Psoas muscle (tissue), 8 donors: ENCODE measurements around the gene OR6Y1. TPM values are rescaled to one million over a fixed set of nuclear protein-coding genes. Genes with fewer than 3 reads are reported as not detected.

Experiments used
- ATAC-seq, 4 donors: fragments of 200-7000 bp; cut with Tn5 transposase; one replicate each; pipeline ENCODE4 v1.9.1; 2020; ENCODE audit warnings: moderate library complexity in 3 of 4, mild to moderate bottlenecking in 2 of 4
- DNase-seq, 2 donors: peaks; one replicate each; pipeline ENCODE4 v3.0.0-alpha.2; 2020
- H3K27ac ChIP-seq: fragments of 200-600 bp; one replicate; pipeline ENCODE4 v1.8.0; 2022
- H3K27me3 ChIP-seq, 3 donors: fragments of 200-600 bp in 1 of 3; one replicate each; pipeline versions ENCODE4 v1.6.1 to v1.8.0; 2013 to 2022; ENCODE audit warnings: low read length in 2 of 3, mild to moderate bottlenecking in 2 of 3, moderate library complexity in 1 of 3; ENCODE audit not compliant: insufficient read depth in 3 of 3
- H3K36me3 ChIP-seq, 2 donors: fragments of 200-600 bp in 1 of 2; one replicate each; pipeline versions ENCODE4 v1.6.1 to v1.8.0; 2013 to 2022; ENCODE audit warnings: low read depth in 1 of 2, mild to moderate bottlenecking in 1 of 2, moderate library complexity in 1 of 2; ENCODE audit not compliant: insufficient read depth in 1 of 2
- H3K4me1 ChIP-seq: fragments of 200-600 bp; one replicate; pipeline ENCODE4 v1.8.0; 2022
- H3K4me3 ChIP-seq: fragments of 200-600 bp; one replicate; pipeline ENCODE4 v1.8.0; 2022; ENCODE audit warnings: mild to moderate bottlenecking
- H3K9me3 ChIP-seq: fragments of 200-600 bp; one replicate; pipeline ENCODE4 v1.8.0; 2022
- CTCF ChIP-seq: fragments of 200-600 bp; IDR thresholded peaks from one replicate; pipeline ENCODE4 v1.8.0; 2022; ENCODE audit warnings: antibody characterized with exemption
- WGBS, 3 donors: extraction: QIAGEN DNeasy Blood & Tissue Kit; methylation state at CpG; one replicate each; pipeline versions ENCODE4 v1.1.6 to v1.1.7; 2013; 5-methylcytosine and 5-hydroxymethylcytosine counted together
- intact Hi-C, 2 donors: fragments of 100-400 bp; cut with DNase I; formaldehyde crosslinking; loops; one replicate each; pipeline versions ENCODE4 v1.11.0 to v1.14.2; 2022
- polyA plus RNA-seq, 3 donors: library from polyadenylated mRNA; stranded (reverse); fragments of 200-250 nt; gene quantifications; one replicate each; pipeline ENCODE4 v1.2.3, GENCODE V29; 2013
- total RNA-seq, 4 donors: library from RNA; stranded (reverse); fragmentation: NEBNext Ultra II Directional in 2 of 4; extraction: Animal tissue kit (Norgen Biotek cat#: 25700) in 2 of 4; gene quantifications; one replicate each; pipeline versions ENCODE4 v1.2.1 to v1.2.4, GENCODE V29; 2021 to 2023
- donor health status: healthy with polysubstance abuse.
- donor health status: DM: no; HTN: no; CAD: no; lungs with moderate emphysema.
- donor health status: Bipolar disorder and iron deficiency.
- donor health status: healthy.
- donor health status: DM: yes; HTN: yes; CAD: no.
- donor health status: DM: no; HTN: no; CAD: no.
- donor health status: DM: no; HTN: no; CAD: no.
- donor health status: DM: yes; HTN: yes; CAD: no.

OR6Y1 gene
- total and polyA plus RNA-seq, 7 donors, result not detected

- peak; percentile 6 for TF ChIP-seq CTCF
- 1 to 22% (median 22%) methylated on average over 2 of the region's 2 CpGs for WGBS, 3 donors
- no peaks in the 10 kb centered on the region for H3K4me1 ChIP-seq
- intact Hi-C loops, result no loop called here
- no peaks in the 10 kb centered on the region for H3K27me3 ChIP-seq
- DNase-seq (no peak), ATAC-seq (no peak)
- H3K27ac ChIP-seq, result no peak overlapping the region
- H3K4me3 ChIP-seq, result no peak overlapping the region
- no peaks in the 10 kb centered on the region for H3K9me3 ChIP-seq
- H3K36me3 ChIP-seq, result no peaks in the 10 kb centered on the region
These were observed 26.9 kb downstream of the OR6Y1 start for GRCh38 chr1:158527190-158527815.

GRCh38 chr1:158521666-158522058, 32.5 kb downstream of the OR6Y1 start:
- intact Hi-C loops, result no loop called here
- H3K4me3 ChIP-seq, result no peak overlapping the region
- H3K36me3 ChIP-seq, result no peaks in the 10 kb centered on the region
- ATAC-seq (no peak), DNase-seq (no peak)
- 63 to 82% (median 67%) methylated on average over 2 of the region's 2 CpGs for WGBS, 3 donors
- H3K27me3 ChIP-seq, result no peaks in the 10 kb centered on the region
- H3K27ac ChIP-seq, result no peak overlapping the region
- TF ChIP-seq CTCF, result no peak
- no peaks in the 10 kb centered on the region for H3K9me3 ChIP-seq
- no peaks in the 10 kb centered on the region for H3K4me1 ChIP-seq

GRCh38 chr1:158520955-158521665, 33.1 kb downstream of the OR6Y1 start:
- Histone ChIP-seq H3K4me1 (no peaks in the 10 kb centered on the region), H3K27ac (no peak overlapping the region), H3K36me3 (no peaks in the 10 kb centered on the region), H3K4me3 (no peak overlapping the region), H3K9me3 (no peaks in the 10 kb centered on the region), H3K27me3 (no peaks in the 10 kb centered on the region)
- ATAC-seq (no peak), DNase-seq (no peak)
- intact Hi-C loops, result no loop called here
- WGBS, 3 donors, result 73 to 83% (median 77%) methylated on average over 3 of the region's 3 CpGs
- TF ChIP-seq CTCF, result no peak

- DNase-seq (no peak), ATAC-seq (no peak)
- Histone ChIP-seq H3K27ac (no peak overlapping the region), H3K36me3 (no peaks in the 10 kb centered on the region), H3K27me3 (no peaks in the 10 kb centered on the region), H3K9me3 (no peaks in the 10 kb centered on the region), H3K4me3 (no peak overlapping the region), H3K4me1 (no peaks in the 10 kb centered on the region)
- WGBS, 3 donors, result 32 to 54% (median 52%) methylated on average over 1 of the region's 1 CpG
- TF ChIP-seq CTCF, result no peak
- intact Hi-C loops, result no loop called here
These were observed 34.2 kb downstream of the OR6Y1 start for GRCh38 chr1:158520021-158520420.
